ENCODE measurements around the gene LCE1F. TPM values are rescaled to one million over a fixed set of nuclear protein-coding genes. Genes with fewer than 3 reads are reported as not detected.

LCE1F gene
- total RNA-seq, 3 donors from 2014 or later, result not detected

DNA sequence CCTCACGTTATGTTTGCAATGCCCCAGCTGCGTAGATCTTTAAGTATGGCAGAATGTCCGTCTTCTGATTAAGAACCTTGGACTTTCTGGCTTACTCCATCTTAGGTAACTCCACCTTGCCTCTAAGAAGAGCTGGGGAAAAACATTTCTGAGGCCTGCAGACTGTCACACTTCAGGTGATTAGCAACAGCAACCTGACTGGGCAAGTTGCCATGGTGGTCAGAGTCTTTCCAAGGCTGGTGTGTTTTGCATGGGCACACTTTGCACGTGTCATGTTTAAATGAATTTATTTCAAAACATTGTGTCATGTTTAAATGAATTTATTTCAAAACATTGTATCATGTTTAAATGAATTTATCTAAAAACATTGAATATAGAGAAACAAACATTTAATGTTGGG lies 16.3 kb upstream of the LCE1F start:
- H3K27me3 Mint-ChIP-seq (ENCODE audit: low read depth), result peaks cover 20% of the 10 kb centered on the region
- no peak overlapping the region for H3K4me3 Mint-ChIP-seq
- H3K9me3 Mint-ChIP-seq, result no peaks in the 10 kb centered on the region
- ATAC-seq, result no peak
- DNase-seq, result no peak
- no peaks in the 10 kb centered on the region for H3K4me1 Mint-ChIP-seq (ENCODE audit: low read depth)
- H3K36me3 Mint-ChIP-seq (ENCODE audit: insufficient read depth), result no peaks in the 10 kb centered on the region

DNA sequence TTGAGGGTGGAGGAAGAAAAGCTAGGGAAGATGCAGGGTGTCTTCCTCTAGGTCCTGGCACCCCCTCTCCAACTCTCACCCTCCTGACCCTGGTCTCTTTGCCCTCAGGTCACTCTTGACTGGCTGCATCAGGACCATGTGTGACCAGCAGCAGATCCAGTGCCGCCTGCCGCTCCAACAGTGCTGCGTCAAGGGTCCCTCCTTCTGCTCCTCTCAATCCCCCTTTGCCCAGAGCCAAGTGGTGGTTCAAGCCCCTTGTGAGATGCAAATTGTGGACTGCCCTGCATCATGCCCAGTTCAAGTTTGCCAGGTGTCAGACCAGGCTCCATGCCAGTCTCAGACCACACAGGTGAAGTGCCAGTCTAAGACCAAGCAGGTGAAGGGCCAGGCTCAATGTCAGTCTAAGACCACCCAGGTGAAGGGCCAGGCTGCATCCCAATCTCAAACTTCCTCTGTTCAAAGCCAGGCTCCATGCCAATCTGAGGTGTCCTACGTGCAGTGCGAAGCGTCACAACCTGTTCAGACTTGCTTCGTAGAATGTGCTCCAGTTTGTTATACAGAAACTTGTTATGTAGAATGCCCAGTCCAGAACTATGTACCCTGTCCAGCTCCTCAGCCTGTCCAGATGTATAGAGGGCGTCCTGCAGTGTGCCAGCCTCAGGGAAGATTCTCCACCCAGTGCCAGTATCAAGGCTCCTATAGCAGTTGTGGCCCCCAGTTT lies 15.3 kb upstream of the LCE1F start:
- no peak for ATAC-seq
- no peaks in the 10 kb centered on the region for H3K9me3 Mint-ChIP-seq
- H3K27me3 Mint-ChIP-seq (ENCODE audit: low read depth), result peaks cover 21% of the 10 kb centered on the region
- no peak overlapping the region for H3K4me3 Mint-ChIP-seq
- DNase-seq, result no peak
- H3K4me1 Mint-ChIP-seq (ENCODE audit: low read depth), result no peaks in the 10 kb centered on the region
- H3K36me3 Mint-ChIP-seq (ENCODE audit: insufficient read depth), result no peaks in the 10 kb centered on the region

DNA sequence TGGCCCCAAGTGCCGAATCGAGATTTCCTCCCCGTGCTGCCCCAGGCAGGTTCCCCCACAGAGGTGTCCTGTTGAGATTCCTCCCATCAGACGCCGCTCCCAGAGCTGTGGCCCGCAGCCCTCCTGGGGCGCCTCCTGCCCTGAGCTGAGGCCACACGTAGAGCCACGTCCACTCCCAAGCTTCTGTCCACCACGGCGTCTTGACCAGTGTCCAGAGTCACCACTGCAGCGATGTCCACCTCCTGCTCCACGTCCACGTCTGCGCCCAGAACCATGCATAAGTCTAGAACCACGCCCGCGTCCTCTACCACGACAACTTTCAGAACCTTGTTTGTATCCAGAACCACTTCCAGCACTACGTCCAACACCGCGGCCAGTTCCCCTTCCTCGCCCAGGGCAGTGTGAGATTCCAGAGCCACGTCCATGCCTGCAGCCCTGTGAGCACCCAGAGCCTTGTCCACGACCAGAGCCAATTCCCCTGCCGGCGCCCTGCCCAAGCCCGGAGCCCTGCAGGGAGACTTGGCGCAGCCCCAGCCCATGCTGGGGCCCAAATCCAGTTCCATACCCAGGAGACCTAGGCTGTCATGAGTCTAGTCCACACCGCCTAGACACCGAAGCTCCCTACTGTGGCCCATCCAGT lies 14.3 kb upstream of the LCE1F start:
- no peak overlapping the region for H3K4me3 Mint-ChIP-seq
- no peaks in the 10 kb centered on the region for H3K36me3 Mint-ChIP-seq (ENCODE audit: insufficient read depth)
- no peaks in the 10 kb centered on the region for H3K4me1 Mint-ChIP-seq (ENCODE audit: low read depth)
- DNase-seq (no peak), ATAC-seq (no peak)
- H3K9me3 Mint-ChIP-seq, result no peaks in the 10 kb centered on the region
- H3K27me3 Mint-ChIP-seq (ENCODE audit: low read depth), result peaks cover 25% of the 10 kb centered on the region

DNA sequence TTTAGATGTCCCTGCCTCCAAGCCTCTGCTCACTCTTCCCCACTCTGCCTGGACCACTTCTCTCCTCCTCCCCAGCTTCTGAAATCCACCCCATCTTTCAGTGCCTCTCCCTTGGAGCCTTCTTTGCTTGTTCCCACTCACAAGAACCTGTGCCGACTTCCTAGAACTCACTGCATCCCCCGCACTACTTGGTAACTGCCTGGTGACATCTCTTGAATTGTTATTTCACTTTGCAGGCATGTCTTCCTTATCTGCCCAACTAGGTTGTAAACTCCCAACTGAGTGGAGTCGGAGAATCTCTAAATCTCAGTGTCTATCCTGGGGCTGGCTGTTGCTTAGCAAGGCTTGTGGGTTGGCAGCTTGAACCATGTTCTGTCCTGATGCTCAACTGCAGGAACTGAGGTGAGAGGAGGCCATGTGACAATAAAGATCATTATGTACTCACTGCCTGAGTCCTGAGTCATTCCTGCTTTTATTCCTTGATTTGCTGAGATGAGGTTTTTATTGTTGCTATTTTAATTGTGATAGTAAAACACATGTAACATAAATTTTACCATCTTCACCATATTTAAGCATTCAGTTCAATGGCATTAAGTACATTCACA lies 13.2 kb upstream of the LCE1F start:
- H3K4me1 Mint-ChIP-seq (ENCODE audit: low read depth), result no peaks in the 10 kb centered on the region
- DNase-seq (no peak), ATAC-seq (no peak)
- no peaks in the 10 kb centered on the region for H3K36me3 Mint-ChIP-seq (ENCODE audit: insufficient read depth)
- H3K27me3 Mint-ChIP-seq (ENCODE audit: low read depth), result peaks cover 22% of the 10 kb centered on the region
- H3K4me3 Mint-ChIP-seq, result no peak overlapping the region
- no peaks in the 10 kb centered on the region for H3K9me3 Mint-ChIP-seq

DNA sequence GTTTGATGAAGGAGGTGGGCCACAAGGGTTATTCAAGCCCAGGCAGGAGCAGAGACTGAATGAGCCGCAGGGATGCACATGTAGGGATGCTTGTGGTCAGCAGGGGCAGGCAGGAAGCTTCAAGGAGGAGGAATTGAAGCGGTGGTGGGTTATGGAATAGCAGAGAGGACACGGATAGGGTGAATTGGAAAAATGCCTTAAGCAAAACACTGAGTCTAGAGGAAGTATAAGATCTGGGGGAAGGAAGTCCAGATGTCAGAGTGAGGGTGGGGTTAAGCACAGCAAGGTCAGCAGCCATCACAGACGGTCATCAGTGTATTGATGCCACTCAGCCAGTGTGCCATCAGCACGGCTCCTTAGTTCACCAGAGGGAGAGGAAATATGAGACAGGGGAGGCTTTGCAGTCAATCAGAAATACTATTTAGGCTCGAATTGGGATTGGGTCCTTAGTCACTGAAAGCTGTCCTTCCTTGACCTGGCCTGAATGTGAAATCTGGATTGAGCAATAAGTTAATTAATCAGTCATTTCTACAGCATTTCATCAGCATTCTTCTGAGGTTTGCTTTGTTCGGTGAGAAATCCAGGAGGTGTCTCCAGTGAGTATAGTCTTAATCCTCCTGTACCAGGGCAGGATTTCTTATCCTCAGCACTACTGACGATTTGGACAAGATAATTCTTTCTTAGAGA lies 6.0 kb upstream of the LCE1F start:
- Mint-ChIP-seq H3K9me3 (no peaks in the 10 kb centered on the region), H3K4me1 (ENCODE audit: low read depth) (no peaks in the 10 kb centered on the region), H3K36me3 (ENCODE audit: insufficient read depth) (no peaks in the 10 kb centered on the region), H3K4me3 (no peak overlapping the region), H3K27me3 (ENCODE audit: low read depth) (peaks cover 14% of the 10 kb centered on the region)
- DNase-seq, result no peak
- ATAC-seq, result no peak

DNA sequence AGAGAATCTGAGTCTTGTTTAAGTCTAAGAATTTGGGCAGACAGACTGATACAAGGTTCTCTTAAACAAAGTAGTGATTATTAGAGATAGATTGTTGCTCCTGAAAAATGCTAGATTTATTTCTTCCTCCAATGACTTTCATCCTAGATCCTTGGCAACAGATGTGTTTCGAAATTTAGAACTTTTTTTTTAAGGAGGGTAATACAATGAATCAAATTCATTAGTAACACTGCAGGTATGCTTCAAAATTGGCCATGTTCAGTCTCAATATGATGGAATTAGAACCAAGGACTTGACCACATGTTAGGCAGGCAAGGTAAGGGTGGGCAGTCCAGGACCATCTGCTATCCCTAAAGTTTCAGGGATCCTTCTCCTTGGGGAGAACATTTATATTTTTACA lies 4.5 kb upstream of the LCE1F start:
- ATAC-seq (no peak), DNase-seq (no peak)
- Mint-ChIP-seq H3K4me1 (ENCODE audit: low read depth) (no peaks in the 10 kb centered on the region), H3K27me3 (ENCODE audit: low read depth) (peaks cover 18% of the 10 kb centered on the region), H3K36me3 (ENCODE audit: insufficient read depth) (no peaks in the 10 kb centered on the region), H3K9me3 (no peaks in the 10 kb centered on the region), H3K4me3 (no peak overlapping the region)

DNA sequence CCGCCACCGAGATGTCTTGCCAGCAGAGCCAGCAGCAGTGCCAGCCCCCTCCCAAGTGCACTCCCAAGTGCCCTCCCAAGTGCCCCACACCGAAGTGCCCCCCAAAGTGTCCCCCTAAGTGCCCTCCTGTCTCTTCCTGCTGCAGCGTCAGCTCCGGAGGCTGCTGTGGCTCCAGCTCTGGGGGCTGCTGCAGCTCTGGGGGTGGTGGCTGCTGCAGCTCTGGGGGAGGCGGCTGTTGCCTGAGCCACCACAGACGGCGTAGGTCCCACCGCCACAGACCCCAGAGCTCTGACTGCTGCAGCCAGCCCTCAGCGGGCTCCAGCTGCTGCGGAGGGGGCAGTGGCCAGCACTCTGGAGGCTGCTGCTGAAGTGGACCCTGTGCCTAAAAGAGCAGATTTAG lies 1.4 kb downstream of the LCE1F start:
- Mint-ChIP-seq H3K9me3 (no peaks in the 10 kb centered on the region), H3K27me3 (ENCODE audit: low read depth) (peaks cover 31% of the 10 kb centered on the region), H3K4me3 (no peak overlapping the region), H3K36me3 (ENCODE audit: insufficient read depth) (no peaks in the 10 kb centered on the region), H3K4me1 (ENCODE audit: low read depth) (no peaks in the 10 kb centered on the region)
- DNase-seq (no peak), ATAC-seq (no peak)

DNA sequence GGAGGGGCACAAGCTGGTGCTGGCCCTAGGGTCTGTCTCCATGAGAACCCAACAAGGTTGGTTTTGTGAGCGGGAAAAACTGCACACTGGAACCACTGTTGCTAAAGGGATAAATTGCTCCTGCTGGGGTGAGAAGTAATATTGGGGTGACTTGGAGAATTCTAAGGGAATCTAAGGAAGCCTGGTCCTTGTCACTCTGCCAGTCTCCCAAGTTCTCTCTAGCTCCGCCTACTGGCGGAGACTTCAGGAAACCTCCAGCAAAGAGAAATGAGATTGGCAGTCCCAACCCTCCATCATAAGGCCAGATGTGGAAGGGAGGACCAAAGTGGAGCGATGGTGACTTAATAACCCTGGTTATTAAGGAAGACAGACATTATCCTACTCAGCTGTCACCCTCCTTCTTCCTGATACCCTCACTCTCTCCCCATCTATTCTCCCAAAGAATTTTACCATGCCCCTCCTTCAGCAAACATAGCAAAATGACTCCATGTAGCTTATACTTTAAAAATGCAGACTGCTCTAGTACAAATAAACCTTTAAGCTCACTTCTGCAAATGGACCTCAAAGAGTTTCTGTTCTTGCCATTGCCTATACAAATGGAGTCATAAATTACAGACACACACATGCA lies 2.7 kb downstream of the LCE1F start:
- Mint-ChIP-seq H3K36me3 (ENCODE audit: insufficient read depth) (no peaks in the 10 kb centered on the region), H3K27me3 (ENCODE audit: low read depth) (peaks cover 35% of the 10 kb centered on the region), H3K9me3 (no peaks in the 10 kb centered on the region), H3K4me3 (no peak overlapping the region), H3K4me1 (ENCODE audit: low read depth) (no peaks in the 10 kb centered on the region)
- ATAC-seq (no peak), DNase-seq (no peak)

DNA sequence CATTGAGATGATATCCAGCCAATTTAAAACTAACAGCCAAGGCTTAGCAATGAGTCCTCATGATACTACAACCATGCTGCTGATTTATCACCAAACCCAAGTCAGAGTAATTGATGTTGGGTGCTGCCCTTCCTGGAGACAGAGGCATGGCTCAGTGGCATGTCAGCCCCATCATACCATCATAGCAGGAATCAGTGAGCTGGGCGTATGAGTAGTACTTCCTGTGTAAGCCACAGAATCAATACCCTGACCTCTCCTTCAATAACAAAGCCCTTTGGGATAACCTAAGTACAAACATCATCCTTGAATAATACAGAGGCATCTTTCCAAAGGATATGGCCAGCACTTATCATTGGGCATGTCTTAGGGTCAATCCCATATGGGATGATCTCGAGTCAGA lies 8.2 kb downstream of the LCE1F start:
- Mint-ChIP-seq H3K4me3 (no peak overlapping the region), H3K9me3 (no peaks in the 10 kb centered on the region), H3K36me3 (ENCODE audit: insufficient read depth) (no peaks in the 10 kb centered on the region), H3K27me3 (ENCODE audit: low read depth) (peaks cover 50% of the 10 kb centered on the region), H3K4me1 (ENCODE audit: low read depth) (no peaks in the 10 kb centered on the region)
- no peak for DNase-seq
- no peak for ATAC-seq

DNA sequence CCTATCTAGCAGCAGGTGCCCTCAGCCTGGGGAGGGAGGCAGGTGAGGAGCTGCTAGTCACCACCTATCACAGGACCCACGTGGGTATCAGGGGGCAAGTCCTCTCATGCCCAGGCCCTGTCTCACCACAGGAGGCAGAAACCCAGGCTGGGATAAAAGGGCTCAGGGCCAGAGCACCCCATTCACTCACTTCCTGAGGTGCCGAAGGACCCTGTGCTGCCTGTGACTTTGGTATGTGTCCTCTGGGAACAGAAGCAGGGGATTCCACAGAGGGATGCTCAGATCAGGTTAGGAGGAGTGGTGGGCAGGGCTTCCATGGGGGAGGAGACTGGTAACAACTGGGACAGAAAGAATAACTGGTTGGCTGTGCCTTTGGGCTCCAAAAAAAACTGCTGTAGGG lies 11.1 kb downstream of the LCE1F start, which contains the start of gene LCE1E:
Gene LCE1E (plus strand): TSS at position 181 of the 400 bp plus-strand sequence. CDS start 1,043 bp downstream, outside the sequence.
- peaks cover 42% of the 10 kb centered on the region for H3K27me3 Mint-ChIP-seq (ENCODE audit: low read depth)
- H3K4me1 Mint-ChIP-seq (ENCODE audit: low read depth), result no peaks in the 10 kb centered on the region
- no peak for ATAC-seq
- no peaks in the 10 kb centered on the region for H3K9me3 Mint-ChIP-seq
- H3K4me3 Mint-ChIP-seq, result no peak within 1 kb of the TSS
- no peak for DNase-seq
- H3K36me3 Mint-ChIP-seq (ENCODE audit: insufficient read depth), result no peaks in the 10 kb centered on the region

DNA sequence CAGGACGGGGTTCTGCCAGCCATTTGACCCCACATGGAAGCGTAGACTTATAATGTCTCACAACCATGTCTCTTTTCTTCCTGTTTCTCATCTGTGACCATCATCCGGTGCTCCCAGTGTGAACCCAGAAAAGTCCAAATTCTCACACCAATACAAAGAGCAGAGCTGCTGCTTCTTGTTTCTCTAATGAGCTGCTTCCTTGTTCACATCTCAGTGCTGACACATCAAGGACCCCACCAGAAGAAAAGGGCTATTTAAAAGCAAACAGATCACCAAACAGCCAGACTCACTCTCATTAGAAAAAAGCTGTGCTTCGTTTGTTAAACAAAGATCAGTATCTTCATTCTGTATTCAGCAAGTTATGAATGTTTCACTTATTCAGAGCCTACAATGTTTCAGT lies 20.7 kb downstream of the LCE1F start:
- no peaks in the 10 kb centered on the region for H3K4me1 Mint-ChIP-seq (ENCODE audit: low read depth)
- DNase-seq, result no peak
- ATAC-seq, result no peak
- no peak overlapping the region for H3K4me3 Mint-ChIP-seq
- H3K36me3 Mint-ChIP-seq (ENCODE audit: insufficient read depth), result no peaks in the 10 kb centered on the region
- H3K27me3 Mint-ChIP-seq (ENCODE audit: low read depth), result peaks cover 16% of the 10 kb centered on the region
- no peaks in the 10 kb centered on the region for H3K9me3 Mint-ChIP-seq

DNA sequence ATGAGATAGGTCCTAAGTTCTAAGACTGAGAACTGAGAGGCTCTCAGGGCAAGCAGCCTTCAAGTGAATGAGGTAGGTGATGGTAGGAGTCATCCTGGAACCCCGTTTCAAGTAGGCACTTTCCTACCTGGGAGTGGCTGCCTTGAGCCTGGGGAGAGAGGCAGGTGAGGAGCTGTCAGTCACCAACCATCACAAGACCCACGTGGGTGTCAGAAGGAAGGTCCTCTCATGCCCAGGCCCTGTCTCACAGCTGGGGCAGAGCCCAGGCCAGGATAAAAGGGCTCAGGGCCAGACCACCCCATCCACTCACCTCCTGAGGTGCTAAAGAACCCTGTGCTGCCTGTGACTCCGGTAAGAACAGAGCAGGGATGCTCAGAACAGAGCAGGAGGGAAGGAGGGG lies 21.5 kb downstream of the LCE1F start, which contains the start of gene LCE1D:
Gene LCE1D (plus strand): TSS at position 301 of the 400 bp plus-strand sequence. CDS start 1,074 bp downstream, outside the sequence.
- Mint-ChIP-seq H3K27me3 (ENCODE audit: low read depth) (peaks cover 13% of the 10 kb centered on the region), H3K4me1 (ENCODE audit: low read depth) (no peaks in the 10 kb centered on the region)
- DNase-seq, result no peak

DNA sequence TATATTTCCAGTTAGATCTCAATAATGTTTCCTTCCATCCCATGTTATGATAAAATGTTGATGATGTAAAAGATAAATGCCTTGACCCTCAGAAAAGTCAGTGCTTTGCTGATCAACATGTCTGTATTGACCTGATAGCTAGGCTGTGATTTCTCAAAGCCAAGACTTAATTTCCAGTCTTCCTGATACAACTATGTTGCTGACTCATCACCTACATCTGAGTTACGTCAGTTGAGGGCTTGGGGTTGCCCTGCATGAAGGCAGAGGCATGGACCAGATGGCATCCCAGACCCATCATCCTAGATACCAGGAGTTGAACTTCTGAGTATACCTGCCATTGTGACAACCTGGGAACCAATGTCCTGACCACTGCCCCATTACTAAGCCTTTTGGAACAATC lies 26.4 kb downstream of the LCE1F start:
- Mint-ChIP-seq H3K27me3 (ENCODE audit: low read depth) (peaks cover 19% of the 10 kb centered on the region), H3K4me3 (no peak overlapping the region), H3K36me3 (ENCODE audit: insufficient read depth) (no peaks in the 10 kb centered on the region), H3K4me1 (ENCODE audit: low read depth) (no peaks in the 10 kb centered on the region), H3K9me3 (no peaks in the 10 kb centered on the region)
- ATAC-seq (no peak), DNase-seq (no peak)

More for the DNA sequence above, 21.5 kb downstream of the LCE1F start, which contains the start of gene LCE1D:
- no peak for ATAC-seq
- Mint-ChIP-seq H3K9me3 (no peaks in the 10 kb centered on the region), H3K36me3 (ENCODE audit: insufficient read depth) (no peaks in the 10 kb centered on the region), H3K4me3 (no peak within 1 kb of the TSS)

DNA sequence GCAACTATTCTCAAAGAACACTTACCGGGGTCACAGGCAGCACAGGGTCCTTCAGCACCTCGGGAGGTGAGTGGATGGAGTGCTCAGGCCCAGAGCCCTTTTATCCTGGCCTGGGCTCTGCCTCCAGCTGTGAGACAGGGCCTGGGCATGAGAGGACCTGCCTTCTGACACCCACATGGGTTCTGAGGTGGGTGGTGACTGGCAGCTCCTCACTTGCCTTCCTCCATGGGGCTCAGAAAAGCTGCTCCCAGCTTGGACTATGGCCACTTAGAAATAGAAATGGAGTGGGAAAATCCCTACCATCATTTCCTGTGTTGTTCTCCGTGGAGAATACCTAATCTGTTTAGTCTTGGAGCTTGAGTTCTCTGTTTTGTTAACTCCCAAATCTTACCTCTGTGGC lies 31.6 kb downstream of the LCE1F start, which contains the start of gene LCE1C:
Gene LCE1C (minus strand): TSS at position 76 of the 400 bp plus-strand sequence. CDS start 1,173 bp downstream, outside the sequence.
- Mint-ChIP-seq H3K27me3 (ENCODE audit: low read depth) (peaks cover 12% of the 10 kb centered on the region), H3K4me3 (no peak within 1 kb of the TSS), H3K4me1 (ENCODE audit: low read depth) (no peaks in the 10 kb centered on the region), H3K9me3 (peaks cover 3% of the 10 kb centered on the region), H3K36me3 (ENCODE audit: insufficient read depth) (no peaks in the 10 kb centered on the region)
- DNase-seq (no peak), ATAC-seq (no peak)

Data from activated T-cell treated with anti-CD3 and anti-CD28 coated beads, Interleukin-2, amount 50 U/mL, for 4 hours (primary cell).